ENCODE results near the gene NTRK1. TPM values are rescaled to one million over a fixed set of nuclear protein-coding genes. Genes with fewer than 3 reads are reported as not detected.

The NTRK1 gene
- total and polyA plus RNA-seq, 3 donors from 2014 or later = 4.7 to 38.8 (median 14.6) TPM

DNA sequence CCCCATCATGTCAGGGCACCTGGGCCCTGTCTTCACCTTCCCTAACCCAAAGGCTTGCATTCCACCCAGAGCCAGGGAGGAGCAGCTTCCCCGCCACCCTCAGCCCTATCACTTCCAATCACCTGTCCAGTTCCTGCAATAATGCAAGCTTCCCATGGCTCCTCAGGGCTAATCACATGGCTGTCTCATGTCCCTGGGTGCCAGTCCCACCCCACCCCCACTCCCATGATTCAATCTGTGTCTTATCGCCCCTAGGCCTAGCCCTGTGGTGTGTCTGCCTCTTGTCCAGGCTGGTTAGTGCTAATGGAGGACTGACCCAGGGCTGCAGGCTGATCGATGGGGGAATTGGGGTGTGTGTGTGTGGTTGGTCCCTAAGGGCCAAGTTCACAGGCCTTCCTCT lies 21.9 kb downstream of the NTRK1 start:
- Histone ChIP-seq H3K27ac (no peak overlapping the region), H3K36me3 (ENCODE audit: low read depth, missing control alignments) (no peaks in the 10 kb centered on the region), H3K4me3 (no peak overlapping the region), H3K9me3 (no peaks in the 10 kb centered on the region), H3K27me3 (no peaks in the 10 kb centered on the region), H3K4me1 (peaks cover 3% of the 10 kb centered on the region)
- no peak for TF ChIP-seq POLR2A (IDR thresholded peaks at IDR 0.05)
- TF ChIP-seq, protein P1, sequence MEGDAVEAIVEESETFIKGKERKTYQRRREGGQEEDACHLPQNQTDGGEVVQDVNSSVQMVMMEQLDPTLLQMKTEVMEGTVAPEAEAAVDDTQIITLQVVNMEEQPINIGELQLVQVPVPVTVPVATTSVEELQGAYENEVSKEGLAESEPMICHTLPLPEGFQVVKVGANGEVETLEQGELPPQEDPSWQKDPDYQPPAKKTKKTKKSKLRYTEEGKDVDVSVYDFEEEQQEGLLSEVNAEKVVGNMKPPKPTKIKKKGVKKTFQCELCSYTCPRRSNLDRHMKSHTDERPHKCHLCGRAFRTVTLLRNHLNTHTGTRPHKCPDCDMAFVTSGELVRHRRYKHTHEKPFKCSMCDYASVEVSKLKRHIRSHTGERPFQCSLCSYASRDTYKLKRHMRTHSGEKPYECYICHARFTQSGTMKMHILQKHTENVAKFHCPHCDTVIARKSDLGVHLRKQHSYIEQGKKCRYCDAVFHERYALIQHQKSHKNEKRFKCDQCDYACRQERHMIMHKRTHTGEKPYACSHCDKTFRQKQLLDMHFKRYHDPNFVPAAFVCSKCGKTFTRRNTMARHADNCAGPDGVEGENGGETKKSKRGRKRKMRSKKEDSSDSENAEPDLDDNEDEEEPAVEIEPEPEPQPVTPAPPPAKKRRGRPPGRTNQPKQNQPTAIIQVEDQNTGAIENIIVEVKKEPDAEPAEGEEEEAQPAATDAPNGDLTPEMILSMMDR (IDR thresholded peaks at IDR 0.05) = no peak
- WGBS, 2 donors = 89 to 94% methylated on average over 3 of the region's 3 CpGs
- DNase-seq = no peak
- intact Hi-C loops (cut with DNase I; ENCODE audit: low total_unique reads) = no loop called here

DNA sequence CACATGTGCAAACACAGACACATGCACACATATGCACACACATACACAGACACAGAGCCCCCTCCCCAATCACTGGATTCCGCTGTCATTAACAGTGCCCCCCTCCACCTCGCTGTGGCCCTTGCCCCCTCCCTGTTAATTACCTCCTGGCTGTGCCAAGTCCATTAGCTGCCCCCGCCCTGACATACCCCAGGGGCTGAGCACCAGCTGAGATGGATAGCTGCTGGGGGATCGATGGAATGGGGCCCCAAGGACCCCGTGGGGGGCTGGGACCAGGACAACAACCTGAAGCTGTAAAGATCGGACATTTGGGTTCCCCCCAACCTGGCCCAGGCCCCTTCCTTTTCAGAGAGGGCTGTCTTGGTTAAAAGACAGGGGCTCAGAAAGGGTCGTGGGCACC lies 23.3 kb downstream of the NTRK1 start:
- TF ChIP-seq, protein P1 (IDR thresholded peaks at IDR 0.05) = no peak
- Histone ChIP-seq H3K9me3 (no peaks in the 10 kb centered on the region), H3K4me3 (no peak overlapping the region), H3K36me3 (ENCODE audit: low read depth, missing control alignments) (no peaks in the 10 kb centered on the region), H3K27ac (no peak overlapping the region), H3K4me1 (no peaks in the 10 kb centered on the region), H3K27me3 (no peaks in the 10 kb centered on the region)
- WGBS, 2 donors = 77 to 79% methylated on average over 7 of the region's 7 CpGs
- DNase-seq = no peak
- intact Hi-C loops (cut with DNase I; ENCODE audit: low total_unique reads) = no loop called here

DNA sequence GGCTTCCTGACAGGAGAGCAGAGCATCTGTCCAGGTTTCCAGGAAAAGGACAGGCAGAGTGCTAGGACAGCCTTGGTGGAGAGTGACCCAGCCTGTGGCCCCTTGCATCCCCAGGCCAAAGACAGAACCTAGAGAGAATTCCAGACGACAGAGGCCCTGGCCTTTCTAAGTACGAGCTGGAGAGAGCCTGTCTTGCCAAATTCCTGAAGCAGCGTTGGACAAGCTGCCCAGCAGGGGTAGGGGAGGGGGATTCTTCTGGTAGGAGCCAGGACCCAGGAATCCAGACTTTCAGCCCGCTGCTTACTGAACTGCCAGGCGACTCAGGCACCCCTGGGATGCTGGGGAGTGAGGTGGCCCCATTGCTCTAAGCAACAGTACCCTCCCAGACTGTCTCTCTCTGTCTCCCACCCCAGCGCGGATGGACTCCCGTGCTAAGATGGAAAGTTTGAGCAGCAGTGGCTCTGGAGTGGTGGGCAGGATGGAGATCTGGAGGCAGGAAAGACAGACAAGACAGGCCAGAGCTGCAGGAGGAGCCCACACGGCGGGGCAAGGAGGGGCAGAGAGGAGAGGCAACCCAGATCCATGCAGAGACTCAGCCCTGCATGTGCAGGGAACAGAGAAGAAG lies 24.0 kb downstream of the NTRK1 start:
- H3K4me3 ChIP-seq = no peak overlapping the region
- no peaks in the 10 kb centered on the region for H3K4me1 ChIP-seq
- H3K36me3 ChIP-seq (ENCODE audit: low read depth, missing control alignments) = no peaks in the 10 kb centered on the region
- WGBS, 2 donors = 61 to 66% methylated on average over 5 to 10 of the region's 10 CpGs
- TF ChIP-seq POLR2A (IDR thresholded peaks at IDR 0.05) = no peak
- TF ChIP-seq, protein P1 (IDR thresholded peaks at IDR 0.05) = no peak
- H3K9me3 ChIP-seq = no peaks in the 10 kb centered on the region
- no peaks in the 10 kb centered on the region for H3K27me3 ChIP-seq
- no peak overlapping the region for H3K27ac ChIP-seq
- DNase-seq = no peak
- intact Hi-C loops (cut with DNase I; ENCODE audit: low total_unique reads) = no loop called here

DNA sequence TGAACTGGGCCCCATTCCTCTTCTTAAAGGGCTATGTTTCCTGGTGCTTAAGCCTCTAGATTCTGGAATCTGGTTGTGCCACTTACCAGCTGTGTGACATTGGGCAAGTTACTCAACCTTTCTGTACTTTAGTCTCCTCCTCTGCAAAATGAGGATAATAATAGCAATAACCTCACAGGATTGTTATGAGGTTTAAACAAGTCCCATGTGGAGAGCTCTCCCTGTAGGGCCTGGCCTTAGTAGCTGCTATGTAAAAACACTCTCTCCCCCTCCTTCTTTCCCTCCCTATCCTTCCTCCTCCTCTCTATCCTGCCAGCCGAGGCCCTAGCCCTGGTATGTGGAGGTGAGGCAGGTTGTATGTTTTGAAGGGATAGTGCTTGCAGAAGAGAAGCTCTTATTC lies 24.6 kb downstream of the NTRK1 start:
- 41 to 83% methylated on average over 1 of the region's 1 CpG for WGBS, 2 donors
- no peaks in the 10 kb centered on the region for H3K4me1 ChIP-seq
- H3K27me3 ChIP-seq = no peaks in the 10 kb centered on the region
- no peak overlapping the region for H3K27ac ChIP-seq
- H3K36me3 ChIP-seq (ENCODE audit: low read depth, missing control alignments) = no peaks in the 10 kb centered on the region
- TF ChIP-seq, protein P1 (IDR thresholded peaks at IDR 0.05) = no peak
- TF ChIP-seq POLR2A (IDR thresholded peaks at IDR 0.05) = no peak
- no peaks in the 10 kb centered on the region for H3K9me3 ChIP-seq
- intact Hi-C loops (cut with DNase I; ENCODE audit: low total_unique reads) = no loop called here
- DNase-seq = no peak
- H3K4me3 ChIP-seq = no peak overlapping the region

DNA sequence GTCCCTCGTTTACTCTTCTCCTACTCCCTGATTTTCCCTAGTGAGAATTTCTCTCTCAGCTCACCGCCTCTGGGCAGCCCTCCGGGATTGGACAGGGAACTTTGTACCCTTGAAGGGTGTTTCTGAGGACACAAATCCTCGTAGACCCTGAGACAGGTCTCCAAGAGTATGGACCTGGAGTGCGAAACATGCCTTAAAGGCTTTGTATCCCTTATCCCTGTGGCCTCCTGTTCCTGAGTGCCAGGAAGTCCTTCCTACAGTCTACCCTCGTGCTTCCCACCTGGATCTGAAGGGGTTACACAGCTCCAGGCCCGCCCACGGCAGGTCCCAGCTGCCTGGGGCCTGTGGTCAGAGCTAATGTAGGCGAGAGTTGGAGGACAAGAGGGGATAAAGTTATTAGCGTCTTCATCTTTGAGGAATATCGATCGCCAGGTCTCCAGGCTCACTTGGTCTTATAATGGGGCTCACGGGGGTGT lies 25.3 kb downstream of the NTRK1 start:
- TF ChIP-seq POLR2A (IDR thresholded peaks at IDR 0.05) = no peak
- TF ChIP-seq, protein P1 (IDR thresholded peaks at IDR 0.05) = no peak
- Histone ChIP-seq H3K27ac (no peak overlapping the region), H3K4me3 (no peak overlapping the region), H3K27me3 (no peaks in the 10 kb centered on the region), H3K9me3 (no peaks in the 10 kb centered on the region), H3K4me1 (no peaks in the 10 kb centered on the region), H3K36me3 (ENCODE audit: low read depth, missing control alignments) (no peaks in the 10 kb centered on the region)
- intact Hi-C loops (cut with DNase I; ENCODE audit: low total_unique reads) = no loop called here
- DNase-seq = no peak
- 71 to 73% methylated on average over 13 of the region's 13 CpGs for WGBS, 2 donors

Measured in testis (tissue), 3 donors.